ENCODE results near the gene CDH13. TPM values are rescaled to one million over a fixed set of nuclear protein-coding genes. Genes with fewer than 3 reads are reported as not detected.

Gene CDH13
- total and polyA plus RNA-seq, 2 donors (not counting 1 experiment from before 2014, with no cell fraction given) = 27.6 to 96.7 TPM

DNA sequence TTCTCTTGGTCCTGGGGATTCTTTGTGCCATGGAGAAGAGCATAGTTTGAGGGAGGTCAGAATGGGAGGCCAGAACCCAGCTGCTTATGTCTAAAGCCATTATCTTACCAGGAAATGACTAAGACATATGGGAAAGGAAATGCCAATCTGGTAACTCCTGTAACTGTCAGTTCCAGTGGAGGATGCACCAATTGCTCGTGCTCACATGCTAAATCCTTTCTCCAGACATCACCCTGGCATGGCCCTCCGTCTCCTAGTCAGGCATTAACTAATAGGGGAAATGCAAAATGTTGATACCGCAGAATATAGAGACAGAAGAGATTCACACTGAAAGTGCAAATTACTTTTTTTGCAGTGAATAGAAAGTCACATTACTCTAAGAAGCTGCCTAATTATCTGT is 925.5 kb downstream of the CDH13 start:
- no peak for TF ChIP-seq EZH2 (IDR thresholded peaks at IDR 0.05; ENCODE audit: low read length, missing control alignments)
- TF ChIP-seq, protein P1, sequence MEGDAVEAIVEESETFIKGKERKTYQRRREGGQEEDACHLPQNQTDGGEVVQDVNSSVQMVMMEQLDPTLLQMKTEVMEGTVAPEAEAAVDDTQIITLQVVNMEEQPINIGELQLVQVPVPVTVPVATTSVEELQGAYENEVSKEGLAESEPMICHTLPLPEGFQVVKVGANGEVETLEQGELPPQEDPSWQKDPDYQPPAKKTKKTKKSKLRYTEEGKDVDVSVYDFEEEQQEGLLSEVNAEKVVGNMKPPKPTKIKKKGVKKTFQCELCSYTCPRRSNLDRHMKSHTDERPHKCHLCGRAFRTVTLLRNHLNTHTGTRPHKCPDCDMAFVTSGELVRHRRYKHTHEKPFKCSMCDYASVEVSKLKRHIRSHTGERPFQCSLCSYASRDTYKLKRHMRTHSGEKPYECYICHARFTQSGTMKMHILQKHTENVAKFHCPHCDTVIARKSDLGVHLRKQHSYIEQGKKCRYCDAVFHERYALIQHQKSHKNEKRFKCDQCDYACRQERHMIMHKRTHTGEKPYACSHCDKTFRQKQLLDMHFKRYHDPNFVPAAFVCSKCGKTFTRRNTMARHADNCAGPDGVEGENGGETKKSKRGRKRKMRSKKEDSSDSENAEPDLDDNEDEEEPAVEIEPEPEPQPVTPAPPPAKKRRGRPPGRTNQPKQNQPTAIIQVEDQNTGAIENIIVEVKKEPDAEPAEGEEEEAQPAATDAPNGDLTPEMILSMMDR (conservative IDR thresholded peaks at IDR 0.05 in 1 of 2, IDR thresholded peaks at IDR 0.05 in 1 of 2; ENCODE audit: low read depth in 1 of 2, low read length in 2 of 2) = no peak
- Histone ChIP-seq H3K4me3 (replicated peaks in 1 of 4; ENCODE audit: control extremely low read depth in 1 of 4, insufficient read depth in 1 of 4, low read depth in 3 of 4, low read length in 4 of 4) (no peak overlapping the region), H3K4me1 (ENCODE audit: control insufficient read depth, extremely low read depth, insufficient read depth, low read length) (no peaks in the 10 kb centered on the region), H3K36me3 (ENCODE audit: control insufficient read depth, insufficient read depth, low read length) (no peaks in the 10 kb centered on the region), H4K20me1 (ENCODE audit: control insufficient read depth, extremely low read depth, insufficient read depth, low read length) (no peaks in the 10 kb centered on the region), H2AFZ (ENCODE audit: low read length) (no peak overlapping the region), H3K79me2 (ENCODE audit: control insufficient read depth, insufficient read depth, low read length) (no peaks in the 10 kb centered on the region), H3K9me3 (ENCODE audit: control insufficient read depth, insufficient read depth, low read depth, low read length) (no peaks in the 10 kb centered on the region), H3K9ac (ENCODE audit: insufficient read depth, low read length) (no peak overlapping the region), H3K4me2 (ENCODE audit: extremely low read depth, insufficient read depth, low read length) (no peak overlapping the region), H3K27ac (ENCODE audit: insufficient read depth, low read length) (no peak overlapping the region), H3K27me3 (ENCODE audit: control insufficient read depth, insufficient read depth, low read length) (no peaks in the 10 kb centered on the region)
- DNase-seq (ENCODE audit: low read depth in 2 of 2) = peak; percentile 1 to 62

GRCh38 chr16:83552930-83553329 is 926.2 kb downstream of the CDH13 start:
- Histone ChIP-seq H3K27ac (ENCODE audit: insufficient read depth, low read length) (no peak overlapping the region), H2AFZ (ENCODE audit: low read length) (no peak overlapping the region), H3K4me1 (ENCODE audit: control insufficient read depth, extremely low read depth, insufficient read depth, low read length) (no peaks in the 10 kb centered on the region), H3K79me2 (ENCODE audit: control insufficient read depth, insufficient read depth, low read length) (no peaks in the 10 kb centered on the region), H4K20me1 (ENCODE audit: control insufficient read depth, extremely low read depth, insufficient read depth, low read length) (no peaks in the 10 kb centered on the region), H3K27me3 (ENCODE audit: control insufficient read depth, insufficient read depth, low read length) (no peaks in the 10 kb centered on the region), H3K36me3 (ENCODE audit: control insufficient read depth, insufficient read depth, low read length) (no peaks in the 10 kb centered on the region), H3K4me2 (ENCODE audit: extremely low read depth, insufficient read depth, low read length) (no peak overlapping the region), H3K9me3 (ENCODE audit: control insufficient read depth, insufficient read depth, low read depth, low read length) (no peaks in the 10 kb centered on the region), H3K4me3 (replicated peaks in 1 of 4; ENCODE audit: control extremely low read depth in 1 of 4, insufficient read depth in 1 of 4, low read depth in 3 of 4, low read length in 4 of 4) (no peak overlapping the region), H3K9ac (ENCODE audit: insufficient read depth, low read length) (no peak overlapping the region)
- DNase-seq (ENCODE audit: low read depth in 2 of 2) = no peak
- TF ChIP-seq, protein P1 (conservative IDR thresholded peaks at IDR 0.05 in 1 of 2, IDR thresholded peaks at IDR 0.05 in 1 of 2; ENCODE audit: low read depth in 1 of 2, low read length in 2 of 2) = no peak
- TF ChIP-seq EZH2 (IDR thresholded peaks at IDR 0.05; ENCODE audit: low read length, missing control alignments) = no peak

GRCh38 chr16:83554096-83554495 is 927.3 kb downstream of the CDH13 start:
- Histone ChIP-seq H3K9me3 (ENCODE audit: control insufficient read depth, insufficient read depth, low read depth, low read length) (no peaks in the 10 kb centered on the region), H3K4me3 (replicated peaks in 1 of 4; ENCODE audit: control extremely low read depth in 1 of 4, insufficient read depth in 1 of 4, low read depth in 3 of 4, low read length in 4 of 4) (no peak overlapping the region), H2AFZ (ENCODE audit: low read length) (no peak overlapping the region), H3K9ac (ENCODE audit: insufficient read depth, low read length) (no peak overlapping the region), H3K4me2 (ENCODE audit: extremely low read depth, insufficient read depth, low read length) (no peak overlapping the region), H3K27me3 (ENCODE audit: control insufficient read depth, insufficient read depth, low read length) (no peaks in the 10 kb centered on the region), H3K4me1 (ENCODE audit: control insufficient read depth, extremely low read depth, insufficient read depth, low read length) (no peaks in the 10 kb centered on the region), H4K20me1 (ENCODE audit: control insufficient read depth, extremely low read depth, insufficient read depth, low read length) (no peaks in the 10 kb centered on the region), H3K27ac (ENCODE audit: insufficient read depth, low read length) (no peak overlapping the region), H3K36me3 (ENCODE audit: control insufficient read depth, insufficient read depth, low read length) (no peaks in the 10 kb centered on the region), H3K79me2 (ENCODE audit: control insufficient read depth, insufficient read depth, low read length) (no peaks in the 10 kb centered on the region)
- TF ChIP-seq, protein P1 (conservative IDR thresholded peaks at IDR 0.05 in 1 of 2, IDR thresholded peaks at IDR 0.05 in 1 of 2; ENCODE audit: low read depth in 1 of 2, low read length in 2 of 2) = no peak
- TF ChIP-seq EZH2 (IDR thresholded peaks at IDR 0.05; ENCODE audit: low read length, missing control alignments) = no peak
- no peak for DNase-seq (ENCODE audit: low read depth in 2 of 2)

All from fibroblast of lung (primary cell).